Panc1 (cell line): Measurements from ENCODE around the gene AGPAT3.

ENCODE experiments used
- POLR2AphosphoS5 ChIP-seq: IDR thresholded peaks from 2 replicates; pipeline ENCODE4 v1.6.1; 2012; ENCODE audit warnings: mild to moderate bottlenecking, low read depth, low read length, moderate library complexity
- REST ChIP-seq, 2 experiments: IDR thresholded peaks; 2 replicates each; pipeline ENCODE4 v1.6.1; 2011 to 2012; ENCODE audit warnings: low read depth in 2 of 2, control low read depth in 1 of 2, low read length in 1 of 2, mild to moderate bottlenecking in 1 of 2, moderate library complexity in 1 of 2; ENCODE audit not compliant: insufficient read depth in 1 of 2
- SIN3A ChIP-seq: IDR thresholded peaks from 2 replicates; pipeline ENCODE4 v1.6.1; 2012; ENCODE audit warnings: low read depth, mild to moderate bottlenecking, low read length, moderate library complexity, borderline replicate concordance; ENCODE audit not compliant: insufficient read depth
- TCF7L2 ChIP-seq: IDR thresholded peaks from 2 replicates; pipeline ENCODE4 v1.6.1; 2011; ENCODE audit warnings: mild to moderate bottlenecking, low read depth, low read length, inconsistent platforms
- TF ChIP-seq, protein P1 (sequence below): fragments of 450-650 bp; IDR thresholded peaks from 2 replicates; pipeline ENCODE4 v1.5.1; 2017; ENCODE audit warnings: mild to moderate bottlenecking

DNA sequence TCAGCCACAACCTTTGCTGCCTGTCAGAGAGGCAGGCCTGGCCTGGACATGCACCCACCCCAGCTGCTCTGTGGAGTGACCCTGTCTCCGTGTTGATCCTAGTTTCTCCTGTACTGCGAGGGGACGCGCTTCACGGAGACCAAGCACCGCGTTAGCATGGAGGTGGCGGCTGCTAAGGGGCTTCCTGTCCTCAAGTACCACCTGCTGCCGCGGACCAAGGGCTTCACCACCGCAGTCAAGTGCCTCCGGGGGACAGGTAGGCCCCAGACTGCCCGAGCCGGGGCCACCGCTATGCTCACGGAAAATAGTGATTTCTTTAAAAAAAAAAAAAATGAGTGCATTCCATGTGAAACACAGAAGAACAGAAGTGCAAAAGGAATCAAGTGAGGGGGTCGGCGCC, 105.5 kb downstream of the AGPAT3 start:
- TF ChIP-seq, protein P1, sequence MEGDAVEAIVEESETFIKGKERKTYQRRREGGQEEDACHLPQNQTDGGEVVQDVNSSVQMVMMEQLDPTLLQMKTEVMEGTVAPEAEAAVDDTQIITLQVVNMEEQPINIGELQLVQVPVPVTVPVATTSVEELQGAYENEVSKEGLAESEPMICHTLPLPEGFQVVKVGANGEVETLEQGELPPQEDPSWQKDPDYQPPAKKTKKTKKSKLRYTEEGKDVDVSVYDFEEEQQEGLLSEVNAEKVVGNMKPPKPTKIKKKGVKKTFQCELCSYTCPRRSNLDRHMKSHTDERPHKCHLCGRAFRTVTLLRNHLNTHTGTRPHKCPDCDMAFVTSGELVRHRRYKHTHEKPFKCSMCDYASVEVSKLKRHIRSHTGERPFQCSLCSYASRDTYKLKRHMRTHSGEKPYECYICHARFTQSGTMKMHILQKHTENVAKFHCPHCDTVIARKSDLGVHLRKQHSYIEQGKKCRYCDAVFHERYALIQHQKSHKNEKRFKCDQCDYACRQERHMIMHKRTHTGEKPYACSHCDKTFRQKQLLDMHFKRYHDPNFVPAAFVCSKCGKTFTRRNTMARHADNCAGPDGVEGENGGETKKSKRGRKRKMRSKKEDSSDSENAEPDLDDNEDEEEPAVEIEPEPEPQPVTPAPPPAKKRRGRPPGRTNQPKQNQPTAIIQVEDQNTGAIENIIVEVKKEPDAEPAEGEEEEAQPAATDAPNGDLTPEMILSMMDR: no peak
- TF ChIP-seq REST (IDR thresholded peaks at IDR 0.05; ENCODE audit: insufficient read depth in 1 of 2, low read depth in 2 of 2, low read length in 1 of 2) (no peak), POLR2AphosphoS5 (no peak), TCF7L2 (no peak), SIN3A (no peak)
